HG03039 (cell line): ENCODE measurements around the gene TMEM63A.
"Not testable (repeated sequence)": the region's sequence is repeated elsewhere in the genome, so short reads cannot be mapped to it uniquely, and the experiment has no call there.

Source experiments
- ATAC-seq: cut with Tn5 transposase; IDR thresholded peaks from one replicate; pipeline ENCODE4 v1.9.1; 2021; ENCODE audit warnings: mild to moderate bottlenecking, moderate library complexity; ENCODE audit not compliant: unreplicated experiment

TMEM63A gene

GRCh38 chr1:225846331-225847310 lies 35.6 kb downstream of the TMEM63A start:
- no peak for ATAC-seq

GRCh38 chr1:225845571-225846259 lies 36.5 kb downstream of the TMEM63A start:
- ATAC-seq, result no peak

- ATAC-seq, result no peak
These were observed 37.1 kb downstream of the TMEM63A start for GRCh38 chr1:225845097-225845496.

DNA sequence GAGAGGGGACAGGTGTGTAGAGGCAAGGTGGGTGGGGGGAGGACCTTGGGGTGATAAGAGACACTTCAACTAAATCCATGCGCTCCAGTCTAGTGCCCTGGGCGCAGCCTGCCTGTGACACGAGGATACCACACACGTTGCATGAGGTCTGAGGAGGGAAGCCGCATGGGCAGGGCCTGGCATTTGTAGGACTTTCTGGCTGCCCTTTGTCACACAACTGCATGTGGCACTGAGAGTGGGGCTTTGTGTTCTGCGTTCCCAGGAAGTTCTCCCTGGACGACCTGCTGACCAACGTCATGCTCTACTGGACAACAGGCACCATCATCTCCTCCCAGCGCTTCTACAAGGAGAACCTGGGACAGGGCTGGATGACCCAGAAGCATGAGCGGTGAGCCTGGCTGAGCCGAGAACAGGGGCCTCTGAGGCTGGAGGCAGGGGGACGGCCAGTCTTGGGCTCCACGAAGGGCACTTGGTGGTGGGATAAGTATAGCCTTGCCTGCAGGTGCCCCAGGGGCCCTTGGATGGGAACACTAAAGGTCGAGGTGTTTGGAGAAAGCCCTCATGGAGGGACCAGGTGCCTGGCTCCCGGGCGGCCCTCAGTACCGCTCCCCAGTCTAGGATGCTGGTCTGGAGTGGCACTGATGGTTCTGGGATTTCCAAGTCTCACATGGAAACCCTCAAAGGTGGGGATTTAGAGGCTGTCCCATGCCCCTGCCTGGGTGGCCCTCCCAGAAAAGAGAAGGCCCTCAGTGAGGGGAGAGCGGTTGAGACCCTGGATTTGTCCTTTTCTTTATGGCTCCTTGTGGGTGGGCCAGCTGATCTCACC lies 37.7 kb downstream of the TMEM63A start:
- no peak for ATAC-seq

DNA sequence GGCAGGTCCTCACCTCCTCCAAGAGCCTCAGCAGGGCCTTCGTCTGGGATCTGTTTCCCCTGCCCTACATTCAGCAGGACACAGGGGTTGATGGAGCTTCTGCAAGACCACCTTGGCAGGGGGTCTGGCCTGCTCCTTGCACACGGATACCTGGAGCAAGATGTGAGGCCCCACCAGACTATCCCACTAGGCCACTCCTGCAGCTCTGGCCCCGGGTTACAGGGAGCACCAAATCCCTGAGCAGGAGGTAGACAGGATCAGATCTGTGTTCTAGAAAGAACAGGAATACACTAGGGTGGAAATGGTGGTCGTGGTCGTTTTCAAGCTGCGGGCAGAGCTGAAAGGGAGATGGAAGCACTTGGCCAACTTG lies 38.8 kb downstream of the TMEM63A start:
- ATAC-seq, result no peak

GRCh38 chr1:225842788-225843425 lies 39.3 kb downstream of the TMEM63A start:
- no peak for ATAC-seq

DNA sequence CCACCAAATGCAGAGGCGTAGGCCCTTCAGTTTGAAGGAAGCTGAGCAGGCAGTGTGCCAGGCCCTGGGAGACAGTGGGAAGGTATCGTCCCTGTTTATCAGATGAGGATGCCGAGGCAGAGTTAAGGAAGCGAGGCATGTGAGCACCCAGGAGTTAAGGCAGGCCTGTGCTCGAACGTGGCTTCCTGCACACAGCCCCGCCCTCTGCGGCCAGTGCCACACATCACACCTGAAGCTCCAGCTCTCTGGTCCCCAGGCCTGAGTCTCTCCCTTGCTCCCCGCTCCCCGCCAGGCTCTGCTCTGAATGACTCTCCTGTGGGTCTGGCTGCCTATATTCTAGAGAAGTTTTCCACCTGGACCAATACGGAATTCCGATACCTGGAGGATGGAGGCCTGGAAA lies 40.1 kb downstream of the TMEM63A start:
- no peak for ATAC-seq

- no peak for ATAC-seq
These were observed 41.5 kb downstream of the TMEM63A start for GRCh38 chr1:225840713-225841112.

DNA sequence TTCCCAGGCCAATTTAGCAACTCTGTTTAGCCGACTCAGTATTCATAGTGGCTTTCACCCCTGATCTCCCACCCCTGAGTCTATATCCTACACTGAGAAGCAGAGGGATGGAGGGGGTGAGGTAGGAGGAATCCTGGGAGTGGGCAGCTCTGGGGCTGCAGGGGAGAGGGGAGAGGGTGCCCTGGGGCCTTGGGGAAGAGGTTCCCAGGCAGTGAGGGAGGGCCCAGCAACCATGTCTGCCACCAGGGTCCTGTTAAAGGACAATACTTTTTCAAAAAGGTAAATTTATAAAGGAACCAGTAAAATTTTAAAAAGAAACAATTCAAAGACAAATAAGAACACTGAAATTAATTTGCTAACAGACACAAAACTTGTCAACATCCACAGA lies 42.0 kb downstream of the TMEM63A start:
- ATAC-seq, result no peak

DNA sequence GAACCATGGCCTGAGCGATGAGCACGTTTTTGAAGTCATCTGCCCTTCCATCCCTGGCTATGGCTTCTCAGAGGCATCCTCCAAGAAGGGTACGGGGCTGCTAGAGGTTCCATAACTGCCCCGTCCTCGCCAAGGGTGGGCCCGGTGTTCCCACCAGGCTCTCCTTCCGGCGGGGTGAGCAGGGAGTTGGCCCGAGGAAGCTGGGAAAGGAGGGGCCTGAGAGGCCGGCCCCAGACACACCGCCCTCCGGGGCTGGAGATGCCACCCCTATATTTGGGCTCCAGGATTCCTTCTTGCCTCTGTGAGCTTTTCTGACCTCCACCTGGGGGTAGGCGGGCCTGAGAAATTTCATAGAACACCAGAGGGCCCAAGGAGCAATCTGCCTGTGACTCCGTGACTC lies 43.4 kb downstream of the TMEM63A start:
- no peak for ATAC-seq

- ATAC-seq, result not testable (repeated sequence)
These were observed 45.9 kb downstream of the TMEM63A start for GRCh38 chr1:225836296-225836695.

DNA sequence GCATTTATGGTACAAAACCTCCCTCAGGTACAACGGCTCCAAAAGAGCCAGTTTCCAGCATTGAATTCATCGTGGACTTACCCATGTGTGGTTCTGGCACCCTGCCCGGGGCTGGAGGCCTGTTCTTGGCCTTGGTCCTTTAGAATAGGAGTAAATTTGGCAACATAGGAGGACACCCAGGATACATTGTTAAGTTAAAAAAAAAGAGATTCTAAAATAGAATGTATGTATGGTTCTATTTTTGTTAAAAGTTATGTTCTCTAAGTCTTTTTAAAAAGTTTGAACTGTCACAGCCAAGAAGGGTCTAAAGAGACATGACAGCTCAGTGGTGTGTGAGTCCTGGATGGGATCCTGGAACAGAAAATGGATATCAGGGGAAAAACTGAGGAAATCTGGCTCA lies 46.3 kb downstream of the TMEM63A start:
- ATAC-seq, result no peak

DNA sequence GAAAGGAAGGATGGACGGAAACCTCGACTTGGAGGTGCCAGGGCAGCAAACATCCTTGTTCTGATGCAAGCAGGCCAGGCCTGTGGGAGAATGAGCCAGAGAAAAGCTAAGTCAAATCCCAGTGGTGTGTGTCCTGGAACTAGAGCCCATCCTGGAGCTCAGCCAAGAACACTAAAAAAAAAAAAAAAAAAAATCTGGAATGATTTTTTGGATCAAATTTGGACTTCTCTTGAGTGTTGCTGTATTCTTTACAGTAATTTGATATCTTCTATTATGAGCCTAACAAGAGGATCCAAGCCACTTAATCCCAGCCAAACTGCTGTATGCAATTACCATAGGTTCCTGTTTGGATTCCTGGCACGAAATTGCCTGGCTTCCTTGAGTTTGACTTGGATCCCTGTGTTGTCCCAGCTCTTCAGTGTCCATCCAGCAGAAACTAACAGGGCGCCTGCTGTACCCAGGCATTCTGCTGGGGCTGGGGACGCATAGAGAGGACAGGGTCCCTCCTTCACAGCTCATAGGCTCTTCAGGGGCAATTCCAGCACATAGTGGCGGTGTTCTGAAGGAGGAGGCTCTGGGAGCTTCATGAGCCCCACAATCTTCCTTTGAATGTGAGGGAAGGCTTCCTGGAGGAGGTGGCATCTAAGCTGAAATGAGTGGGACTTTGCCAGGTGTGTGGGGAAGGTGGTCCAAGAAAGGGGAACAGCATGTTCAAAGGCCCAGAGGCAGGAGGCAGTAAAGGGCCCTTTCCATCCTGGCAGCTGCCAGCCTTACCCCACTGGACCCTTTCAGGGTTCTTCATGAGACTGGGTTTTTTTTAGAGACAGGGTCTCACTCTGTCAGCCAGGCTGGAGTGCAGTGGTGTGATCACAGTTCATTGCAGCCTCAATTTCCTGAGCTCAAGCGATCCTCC lies 47.5 kb downstream of the TMEM63A start:
- no peak for ATAC-seq

- no peak for ATAC-seq
These were observed 51.3 kb downstream of the TMEM63A start for GRCh38 chr1:225830841-225831240.

DNA sequence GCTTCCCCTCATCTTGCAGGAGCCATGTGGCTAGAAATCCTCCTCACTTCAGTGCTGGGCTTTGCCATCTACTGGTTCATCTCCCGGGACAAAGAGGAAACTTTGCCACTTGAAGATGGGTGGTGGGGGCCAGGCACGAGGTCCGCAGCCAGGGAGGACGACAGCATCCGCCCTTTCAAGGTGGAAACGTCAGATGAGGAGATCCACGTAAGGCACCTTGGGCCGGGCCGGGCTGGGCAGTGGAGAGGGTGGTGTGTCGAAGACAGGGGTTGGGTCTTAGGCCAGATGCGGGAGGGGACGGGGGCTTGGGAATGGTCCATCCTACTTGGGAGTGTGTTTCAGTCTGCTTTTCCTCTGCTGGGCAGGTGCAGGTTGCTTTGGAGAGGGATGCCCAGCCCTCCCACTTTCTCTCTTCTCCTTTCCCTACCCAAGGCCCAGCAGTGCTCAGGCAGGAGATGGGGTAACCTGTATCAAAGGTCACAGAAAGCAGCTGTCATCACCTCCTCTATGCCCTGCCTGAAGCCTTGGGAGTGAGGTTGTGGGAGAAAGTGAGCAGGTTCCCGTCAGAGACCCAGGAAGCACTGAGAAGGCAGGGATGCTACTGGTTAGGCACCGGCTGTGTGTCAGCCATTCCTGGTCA lies 53.4 kb downstream of the TMEM63A start:
- ATAC-seq, result no peak

- no peak for ATAC-seq
These were observed 55.1 kb downstream of the TMEM63A start for GRCh38 chr1:225827076-225827475.

GRCh38 chr1:225825607-225826007 lies 56.6 kb downstream of the TMEM63A start:
- ATAC-seq, result no peak

DNA sequence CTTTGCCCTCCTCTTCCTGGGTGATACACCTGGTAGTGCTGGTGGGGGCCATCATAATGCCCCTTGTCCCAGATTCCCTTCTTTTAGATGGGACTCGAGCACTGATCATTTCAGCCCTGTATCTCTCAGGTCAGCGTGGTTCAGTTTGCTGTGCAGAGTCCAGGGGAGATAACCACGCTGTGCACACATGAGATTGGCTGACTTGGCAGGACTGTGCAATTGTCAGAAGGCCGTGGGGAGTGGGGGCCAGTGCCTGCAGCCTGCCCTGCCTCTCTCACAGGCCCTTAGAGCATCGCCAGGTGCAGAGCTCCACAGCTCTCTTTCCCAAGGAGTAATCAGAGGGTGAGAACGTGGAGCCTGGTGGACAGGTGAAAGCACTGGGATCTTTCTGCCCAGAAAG lies 57.1 kb downstream of the TMEM63A start:
- no peak for ATAC-seq

- no peak for ATAC-seq
These were observed 57.6 kb downstream of the TMEM63A start for GRCh38 chr1:225824533-225824941.
